Fibroblast of the aortic adventitia (primary cell): ENCODE measurements around the gene MKRN3. TPM values are rescaled to one million over a fixed set of nuclear protein-coding genes. Genes with fewer than 3 reads are reported as not detected.
A peak's percentile ranks its signal among the peaks of the same experiment; 100 is the strongest.

Source experiments
- DNase-seq: peaks from one replicate; pipeline ENCODE4 v3.0.0-alpha.2; 2010; ENCODE audit warnings: low read depth
- H3K4me3 ChIP-seq: 2 replicates; pipeline ENCODE4 v1.5.1; 2011; ENCODE audit warnings: low read depth, mild to moderate bottlenecking, control low read depth, low read length, moderate library complexity
- total RNA-seq: library from RNA; depleted of rRNA; stranded (reverse); fragments of >200 nt; gene quantifications from 2 replicates; pipeline ENCODE4 v1.2.3, GENCODE V29; 2012; ENCODE audit warnings: low replicate concordance
- TF ChIP-seq, protein P1 (sequence below): IDR thresholded peaks from 2 replicates; pipeline ENCODE4 v1.5.1; 2011; ENCODE audit warnings: mild to moderate bottlenecking, low read length, control low read depth, inconsistent platforms; ENCODE audit not compliant: insufficient read depth

The MKRN3 gene
- 0.45 and 0.65 TPM in 2 replicates for total RNA-seq

GRCh38 chr15:23565395-23566070, at the start of gene MKRN3:
TSS of gene MKRN3 (plus strand) at chr15:23565674. CDS start at chr15:23565783, 109 bp downstream.
- peak within 1 kb of the TSS; percentile 47 for H3K4me3 ChIP-seq
- TF ChIP-seq, protein P1, sequence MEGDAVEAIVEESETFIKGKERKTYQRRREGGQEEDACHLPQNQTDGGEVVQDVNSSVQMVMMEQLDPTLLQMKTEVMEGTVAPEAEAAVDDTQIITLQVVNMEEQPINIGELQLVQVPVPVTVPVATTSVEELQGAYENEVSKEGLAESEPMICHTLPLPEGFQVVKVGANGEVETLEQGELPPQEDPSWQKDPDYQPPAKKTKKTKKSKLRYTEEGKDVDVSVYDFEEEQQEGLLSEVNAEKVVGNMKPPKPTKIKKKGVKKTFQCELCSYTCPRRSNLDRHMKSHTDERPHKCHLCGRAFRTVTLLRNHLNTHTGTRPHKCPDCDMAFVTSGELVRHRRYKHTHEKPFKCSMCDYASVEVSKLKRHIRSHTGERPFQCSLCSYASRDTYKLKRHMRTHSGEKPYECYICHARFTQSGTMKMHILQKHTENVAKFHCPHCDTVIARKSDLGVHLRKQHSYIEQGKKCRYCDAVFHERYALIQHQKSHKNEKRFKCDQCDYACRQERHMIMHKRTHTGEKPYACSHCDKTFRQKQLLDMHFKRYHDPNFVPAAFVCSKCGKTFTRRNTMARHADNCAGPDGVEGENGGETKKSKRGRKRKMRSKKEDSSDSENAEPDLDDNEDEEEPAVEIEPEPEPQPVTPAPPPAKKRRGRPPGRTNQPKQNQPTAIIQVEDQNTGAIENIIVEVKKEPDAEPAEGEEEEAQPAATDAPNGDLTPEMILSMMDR = no peak
- DNase-seq = peak; percentile 41

GRCh38 chr15:23516866-23517265, 48.6 kb upstream of the MKRN3 start:
- H3K4me3 ChIP-seq = no peak overlapping the region
- TF ChIP-seq, protein P1 = no peak
- DNase-seq = no peak

- DNase-seq = no peak
- TF ChIP-seq, protein P1 = no peak
- H3K4me3 ChIP-seq = no peak overlapping the region
Measured at GRCh38 chr15:23518104-23518503, 47.4 kb upstream of the MKRN3 start.

GRCh38 chr15:23524816-23525215, 40.7 kb upstream of the MKRN3 start:
- TF ChIP-seq, protein P1 = no peak
- no peak overlapping the region for H3K4me3 ChIP-seq
- DNase-seq = no peak

- H3K4me3 ChIP-seq = no peak overlapping the region
- DNase-seq = no peak
- TF ChIP-seq, protein P1 = no peak
Measured at GRCh38 chr15:23529891-23530290, 35.6 kb upstream of the MKRN3 start.

GRCh38 chr15:23532024-23532423, 33.5 kb upstream of the MKRN3 start:
- DNase-seq = no peak
- no peak overlapping the region for H3K4me3 ChIP-seq
- TF ChIP-seq, protein P1 = no peak

- no peak overlapping the region for H3K4me3 ChIP-seq
- TF ChIP-seq, protein P1 = no peak
- DNase-seq = no peak
Measured at GRCh38 chr15:23536659-23537058, 28.8 kb upstream of the MKRN3 start.
